Measurements from ENCODE around the gene CLNK. TPM values are rescaled to one million over a fixed set of nuclear protein-coding genes. Genes with fewer than 3 reads are reported as not detected.

The CLNK gene
- total RNA-seq, 4 donors from 2014 or later: 0.19 TPM; not detected in 3

DNA sequence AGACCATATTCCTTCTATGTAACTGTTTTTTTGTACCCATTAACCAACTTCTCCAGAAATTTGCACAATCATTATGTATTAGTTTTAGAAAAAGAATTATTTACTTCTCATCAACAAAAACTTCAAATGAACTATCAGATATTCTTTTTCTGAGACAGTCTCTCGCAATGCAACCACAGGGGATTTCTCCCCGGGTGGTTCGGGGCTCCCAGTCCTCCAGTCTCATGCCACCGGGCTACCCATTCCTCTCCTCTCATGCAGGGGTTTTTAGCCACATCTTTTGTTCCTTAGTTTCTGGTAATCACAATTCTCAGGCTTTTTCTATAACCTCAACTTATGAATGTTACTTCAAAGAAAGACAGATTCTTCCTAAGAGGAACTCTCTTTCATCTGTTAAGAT, 46.6 kb upstream of the CLNK start:
- no peaks in the 10 kb centered on the region for H3K36me3 ChIP-seq
- H3K4me1 ChIP-seq: no peaks in the 10 kb centered on the region
- no peak for TF ChIP-seq POLR2A (IDR thresholded peaks at IDR 0.05)
- TF ChIP-seq, protein P1, sequence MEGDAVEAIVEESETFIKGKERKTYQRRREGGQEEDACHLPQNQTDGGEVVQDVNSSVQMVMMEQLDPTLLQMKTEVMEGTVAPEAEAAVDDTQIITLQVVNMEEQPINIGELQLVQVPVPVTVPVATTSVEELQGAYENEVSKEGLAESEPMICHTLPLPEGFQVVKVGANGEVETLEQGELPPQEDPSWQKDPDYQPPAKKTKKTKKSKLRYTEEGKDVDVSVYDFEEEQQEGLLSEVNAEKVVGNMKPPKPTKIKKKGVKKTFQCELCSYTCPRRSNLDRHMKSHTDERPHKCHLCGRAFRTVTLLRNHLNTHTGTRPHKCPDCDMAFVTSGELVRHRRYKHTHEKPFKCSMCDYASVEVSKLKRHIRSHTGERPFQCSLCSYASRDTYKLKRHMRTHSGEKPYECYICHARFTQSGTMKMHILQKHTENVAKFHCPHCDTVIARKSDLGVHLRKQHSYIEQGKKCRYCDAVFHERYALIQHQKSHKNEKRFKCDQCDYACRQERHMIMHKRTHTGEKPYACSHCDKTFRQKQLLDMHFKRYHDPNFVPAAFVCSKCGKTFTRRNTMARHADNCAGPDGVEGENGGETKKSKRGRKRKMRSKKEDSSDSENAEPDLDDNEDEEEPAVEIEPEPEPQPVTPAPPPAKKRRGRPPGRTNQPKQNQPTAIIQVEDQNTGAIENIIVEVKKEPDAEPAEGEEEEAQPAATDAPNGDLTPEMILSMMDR (IDR thresholded peaks at IDR 0.05): no peak
- H3K9me3 ChIP-seq: no peaks in the 10 kb centered on the region
- no peaks in the 10 kb centered on the region for H3K27me3 ChIP-seq
- H3K27ac ChIP-seq: no peak overlapping the region
- no peak overlapping the region for H3K4me3 ChIP-seq
- WGBS, 2 donors: 62 to 64% methylated on average over 4 of the region's 4 CpGs
- no peak for DNase-seq
- intact Hi-C loops (cut with DNase I): no loop called here

DNA sequence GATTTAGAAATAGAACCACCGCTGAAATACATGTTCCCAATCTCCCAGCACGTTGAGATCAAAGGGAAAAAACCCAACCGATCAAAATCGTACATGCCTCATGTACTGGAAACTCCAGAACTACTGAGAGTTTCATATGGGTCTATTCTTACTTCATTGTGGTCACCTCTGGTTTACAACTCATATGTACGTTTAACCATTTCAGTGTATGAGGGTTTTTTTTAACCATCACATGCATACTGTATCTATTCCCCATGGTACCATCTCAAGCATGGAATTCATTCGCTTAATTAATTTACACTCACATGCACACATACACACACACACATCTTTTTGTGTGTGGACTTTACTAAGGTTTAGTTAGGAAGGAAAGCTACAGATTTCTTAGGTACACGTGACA, 46.0 kb upstream of the CLNK start:
- intact Hi-C loops (cut with DNase I): no loop called here
- WGBS, 2 donors: 67 to 77% methylated on average over 7 of the region's 7 CpGs

DNA sequence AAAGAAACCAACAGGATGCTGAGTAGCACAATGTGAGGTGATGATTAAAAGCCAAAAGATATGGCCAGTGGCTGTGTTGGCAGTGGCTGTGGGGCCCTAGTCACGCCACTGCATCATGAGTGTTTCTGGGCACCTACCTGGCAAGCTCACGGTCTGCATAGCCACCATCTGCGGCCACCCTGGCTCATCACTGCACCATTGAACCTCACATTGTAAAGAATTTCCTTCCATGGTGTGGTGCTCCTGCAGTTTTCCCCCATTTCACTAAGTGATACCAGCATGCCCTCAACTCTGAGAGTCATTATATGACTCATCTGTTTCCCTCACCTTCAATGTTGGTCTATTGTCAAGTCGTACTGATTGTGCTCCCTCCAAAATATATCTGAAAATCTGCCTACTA, 45.5 kb upstream of the CLNK start:
- no peaks in the 10 kb centered on the region for H3K4me1 ChIP-seq
- H3K36me3 ChIP-seq: no peaks in the 10 kb centered on the region
- intact Hi-C loops (cut with DNase I): no loop called here
- no peak overlapping the region for H3K4me3 ChIP-seq
- TF ChIP-seq, protein P1 (IDR thresholded peaks at IDR 0.05): no peak
- no peak for TF ChIP-seq POLR2A (IDR thresholded peaks at IDR 0.05)
- no peak for DNase-seq
- H3K27me3 ChIP-seq: no peaks in the 10 kb centered on the region
- H3K9me3 ChIP-seq: no peaks in the 10 kb centered on the region
- no peak overlapping the region for H3K27ac ChIP-seq
- WGBS, 2 donors: 63 to 69% methylated on average over 4 of the region's 4 CpGs

More for the DNA sequence above, 46.0 kb upstream of the CLNK start:
- Histone ChIP-seq H3K36me3 (no peaks in the 10 kb centered on the region), H3K4me3 (no peak overlapping the region), H3K27me3 (no peaks in the 10 kb centered on the region), H3K27ac (no peak overlapping the region), H3K9me3 (no peaks in the 10 kb centered on the region), H3K4me1 (no peaks in the 10 kb centered on the region)
- TF ChIP-seq POLR2A (IDR thresholded peaks at IDR 0.05): no peak
- TF ChIP-seq, protein P1 (IDR thresholded peaks at IDR 0.05): no peak
- no peak for DNase-seq

DNA sequence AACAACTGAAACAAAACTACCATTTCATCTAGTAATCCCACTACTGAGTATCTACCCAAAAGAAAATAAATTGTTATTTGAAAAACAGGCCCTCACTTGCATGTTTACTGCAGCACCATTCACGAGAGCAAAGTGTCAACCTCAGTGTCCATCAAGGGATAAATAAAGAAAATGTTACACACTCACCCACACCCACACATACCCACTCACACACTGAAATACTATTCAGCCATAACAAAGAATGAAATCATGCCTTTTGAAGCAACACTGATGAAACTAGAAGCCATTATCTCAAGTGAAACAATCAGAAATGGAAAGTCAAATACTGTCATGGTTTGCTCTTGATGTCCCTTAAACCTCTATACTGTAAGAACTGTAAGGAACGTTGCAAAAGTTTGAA, 44.8 kb upstream of the CLNK start:
- Histone ChIP-seq H3K4me1 (no peaks in the 10 kb centered on the region), H3K27ac (no peak overlapping the region), H3K36me3 (no peaks in the 10 kb centered on the region), H3K27me3 (no peaks in the 10 kb centered on the region), H3K4me3 (no peak overlapping the region), H3K9me3 (no peaks in the 10 kb centered on the region)
- 48 to 65% methylated on average over 2 of the region's 2 CpGs for WGBS, 2 donors
- TF ChIP-seq, protein P1 (IDR thresholded peaks at IDR 0.05): no peak
- no peak for TF ChIP-seq POLR2A (IDR thresholded peaks at IDR 0.05)
- intact Hi-C loops (cut with DNase I): no loop called here
- DNase-seq: no peak

DNA sequence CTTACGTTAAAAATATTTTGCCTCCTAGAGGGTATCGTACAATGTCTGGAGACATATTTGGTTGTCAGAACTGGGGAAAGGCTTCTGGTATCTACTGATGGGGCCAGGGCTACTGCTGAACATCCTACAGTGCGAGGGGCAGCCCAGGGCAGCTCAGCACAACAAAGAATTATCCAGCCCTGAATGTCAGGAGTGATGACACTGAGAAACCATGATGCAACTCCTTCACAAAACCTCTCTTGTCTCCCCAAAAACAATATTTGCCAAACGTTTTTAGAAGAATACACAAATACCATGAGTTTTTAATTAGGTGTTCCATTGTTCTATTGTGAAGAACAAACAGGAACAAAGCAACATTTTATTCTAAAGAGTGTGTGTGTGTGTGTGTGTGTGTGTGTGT, 43.4 kb upstream of the CLNK start:
- no peak for DNase-seq
- Histone ChIP-seq H3K27me3 (no peaks in the 10 kb centered on the region), H3K4me1 (no peaks in the 10 kb centered on the region), H3K9me3 (no peaks in the 10 kb centered on the region), H3K4me3 (no peak overlapping the region), H3K36me3 (no peaks in the 10 kb centered on the region), H3K27ac (no peak overlapping the region)
- WGBS, 2 donors: 60 to 76% methylated on average over 3 to 4 of the region's 4 CpGs
- no peak for TF ChIP-seq POLR2A (IDR thresholded peaks at IDR 0.05)
- TF ChIP-seq, protein P1 (IDR thresholded peaks at IDR 0.05): no peak
- intact Hi-C loops (cut with DNase I): no loop called here

All from esophagus squamous epithelium (tissue), 5 donors.